HG03095 (cell line): Measurements from ENCODE around the gene GATD1.

ENCODE experiments used
- ATAC-seq: cut with Tn5 transposase; IDR thresholded peaks from one replicate; pipeline ENCODE4 v1.9.1; 2021; ENCODE audit warnings: moderate library complexity; ENCODE audit not compliant: unreplicated experiment

GATD1 gene

GRCh38 chr11:782264-783174 is 5.2 kb upstream of the GATD1 start:
- no peak for ATAC-seq

GRCh38 chr11:779955-780532 is 2.8 kb upstream of the GATD1 start:
- ATAC-seq: no peak

GRCh38 chr11:778976-779954 is 2.0 kb upstream of the GATD1 start:
- ATAC-seq: no peak

GRCh38 chr11:776561-777287 is 563 bp downstream of the GATD1 start:
- ATAC-seq: peak; percentile 22

- ATAC-seq: no peak
Measured at GRCh38 chr11:776263-776560, 1.1 kb downstream of the GATD1 start.

GRCh38 chr11:774873-775592 is 2.3 kb downstream of the GATD1 start:
- ATAC-seq: no peak

GRCh38 chr11:773830-774229 is 3.5 kb downstream of the GATD1 start:
- ATAC-seq: no peak

GRCh38 chr11:773425-773824 is 3.9 kb downstream of the GATD1 start:
- ATAC-seq: no peak

- ATAC-seq: no peak
Measured at GRCh38 chr11:772429-773390, 4.6 kb downstream of the GATD1 start.

- ATAC-seq: no peak
Measured at GRCh38 chr11:771617-772204, 5.6 kb downstream of the GATD1 start.

GRCh38 chr11:770642-771616 is 6.4 kb downstream of the GATD1 start:
- ATAC-seq: no peak

- no peak for ATAC-seq
Measured at GRCh38 chr11:769887-770641, 7.2 kb downstream of the GATD1 start.

- ATAC-seq: no peak
Measured at GRCh38 chr11:767238-767637, 10.0 kb downstream of the GATD1 start.

GRCh38 chr11:766936-767210 is 10.4 kb downstream of the GATD1 start:
- no peak for ATAC-seq

GRCh38 chr11:766106-766935 is 11.0 kb downstream of the GATD1 start:
- no peak for ATAC-seq

GRCh38 chr11:765802-766091 is 11.5 kb downstream of the GATD1 start:
- no peak for ATAC-seq
